GM23248 (cell line): Measurements from ENCODE around the gene POMT2.

Experiments
- EZH2 ChIP-seq: fragments of 200-600 bp; sonication (generic); IDR thresholded peaks from 2 replicates; pipeline ENCODE4 v1.6.1; 2018; ENCODE audit warnings: antibody characterized with exemption, mild to moderate bottlenecking; ENCODE audit not compliant: insufficient read depth, poor library complexity, severe bottlenecking
- EZH2phosphoT487 ChIP-seq: fragments of 200-600 bp; sonication (generic); IDR thresholded peaks from 2 replicates; pipeline ENCODE4 v1.6.1; 2018; ENCODE audit warnings: antibody characterized with exemption, moderate library complexity, mild to moderate bottlenecking, low read depth; ENCODE audit not compliant: insufficient read depth

- TF ChIP-seq EZH2 (no peak), EZH2phosphoT487 (no peak)
Observed at GRCh38 chr14:77296155-77296554, 24.5 kb downstream of the POMT2 start.
